Neutrophil (primary cell): Measurements from ENCODE around the gene IRF5.

Experiments used
- H3K27ac ChIP-seq: fragments of 200-600 bp; sonication (generic); 2 replicates; pipeline ENCODE4 v1.5.1; 2016; ENCODE audit warnings: mild to moderate bottlenecking, moderate library complexity
- H3K27me3 ChIP-seq: fragments of 200-600 bp; sonication (generic); 2 replicates; pipeline ENCODE4 v1.6.0; 2016; ENCODE audit warnings: mild to moderate bottlenecking
- H3K36me3 ChIP-seq: fragments of 200-600 bp; sonication (generic); 2 replicates; pipeline ENCODE4 v1.5.1; 2017
- H3K4me1 ChIP-seq, 2 experiments: fragments of 200-600 bp in 1 of 2; sonication (generic) in 1 of 2; 1 replicate in 1 of 2; 2 replicates in 1 of 2; pipeline versions ENCODE4 v1.5.1 to v1.6.1; 2013 to 2016; ENCODE audit warnings: low read depth in 1 of 2, low read length in 1 of 2, mild to moderate bottlenecking in 1 of 2, moderate library complexity in 1 of 2; ENCODE audit not compliant: control insufficient read depth in 1 of 2, insufficient read depth in 1 of 2
- H3K4me3 ChIP-seq, 2 experiments: fragments of 200-600 bp in 1 of 2; sonication (generic) in 1 of 2; 1 replicate in 1 of 2; 2 replicates in 1 of 2; pipeline ENCODE4 v1.5.1; 2013 to 2016; ENCODE audit warnings: low read depth in 1 of 2, low read length in 1 of 2, mild to moderate bottlenecking in 1 of 2, moderate library complexity in 1 of 2
- H3K9me3 ChIP-seq: fragments of 200-600 bp; sonication (generic); 2 replicates; pipeline ENCODE4 v1.5.1; 2016
- TF ChIP-seq, protein P1 (sequence below): fragments of 200-600 bp; sonication (generic); IDR thresholded peaks from 2 replicates; pipeline ENCODE4 v1.5.1; 2016; ENCODE audit warnings: antibody characterized with exemption

Gene IRF5, protein sequence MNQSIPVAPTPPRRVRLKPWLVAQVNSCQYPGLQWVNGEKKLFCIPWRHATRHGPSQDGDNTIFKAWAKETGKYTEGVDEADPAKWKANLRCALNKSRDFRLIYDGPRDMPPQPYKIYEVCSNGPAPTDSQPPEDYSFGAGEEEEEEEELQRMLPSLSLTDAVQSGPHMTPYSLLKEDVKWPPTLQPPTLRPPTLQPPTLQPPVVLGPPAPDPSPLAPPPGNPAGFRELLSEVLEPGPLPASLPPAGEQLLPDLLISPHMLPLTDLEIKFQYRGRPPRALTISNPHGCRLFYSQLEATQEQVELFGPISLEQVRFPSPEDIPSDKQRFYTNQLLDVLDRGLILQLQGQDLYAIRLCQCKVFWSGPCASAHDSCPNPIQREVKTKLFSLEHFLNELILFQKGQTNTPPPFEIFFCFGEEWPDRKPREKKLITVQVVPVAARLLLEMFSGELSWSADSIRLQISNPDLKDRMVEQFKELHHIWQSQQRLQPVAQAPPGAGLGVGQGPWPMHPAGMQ

DNA sequence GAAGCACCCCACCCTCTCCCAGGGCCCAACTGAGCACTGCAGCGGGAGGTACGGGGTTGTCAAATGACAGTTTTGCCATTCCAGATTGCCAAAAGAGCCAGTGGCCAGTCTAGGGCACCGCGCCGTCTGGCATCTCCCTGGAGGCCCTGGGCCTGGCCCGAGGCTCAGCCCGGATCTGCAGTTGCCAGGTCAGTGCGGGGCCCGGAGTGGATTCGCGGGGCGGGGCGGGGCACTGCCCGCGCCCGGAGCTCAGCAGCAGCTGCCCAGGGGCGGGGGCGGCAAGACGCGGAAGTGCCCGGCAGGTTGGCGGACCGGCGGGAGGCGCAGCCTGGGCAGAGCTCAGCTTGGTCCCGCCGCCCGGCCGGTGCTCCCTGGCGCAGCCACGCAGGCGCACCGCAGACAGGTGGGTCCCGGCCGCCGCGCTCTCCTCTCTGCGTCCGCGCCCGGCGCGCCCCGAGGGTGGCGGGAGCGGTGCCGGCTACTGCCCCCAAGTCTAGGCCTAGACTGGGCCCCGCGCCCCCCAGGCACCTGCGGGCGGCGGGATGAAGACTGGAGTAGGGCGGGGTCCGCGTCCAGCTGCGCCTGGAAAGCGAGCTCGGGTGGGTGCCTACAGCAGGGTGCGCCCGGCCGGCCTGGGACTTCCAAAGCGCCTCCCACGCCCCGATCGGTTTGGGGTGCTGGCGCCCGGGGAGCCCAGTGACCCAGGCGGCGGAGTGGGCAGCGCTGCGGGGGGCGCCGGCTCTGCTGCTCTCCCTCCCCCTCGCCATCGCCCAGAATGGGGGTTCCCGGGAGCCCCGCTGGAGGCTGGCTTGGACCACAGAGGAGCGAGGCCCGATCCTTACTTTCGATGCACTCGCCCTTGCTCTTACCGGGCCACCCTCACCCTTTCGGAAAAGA lies at the start of gene IRF5:
Gene IRF5 (plus strand): TSS at position 281 of the 897 bp plus-strand sequence. CDS start 4,155 bp downstream, outside the sequence.
- Histone ChIP-seq H3K27me3 (no peaks in the 10 kb centered on the region), H3K36me3 (no peaks in the 10 kb centered on the region), H3K4me3 (peak within 1 kb of the TSS; percentile 85 to 90), H3K4me1 (peaks cover 44 to 46% of the 10 kb centered on the region in 2 experiments), H3K27ac (peak within 1 kb of the TSS; percentile 82), H3K9me3 (no peaks in the 10 kb centered on the region)
- TF ChIP-seq, protein P1, sequence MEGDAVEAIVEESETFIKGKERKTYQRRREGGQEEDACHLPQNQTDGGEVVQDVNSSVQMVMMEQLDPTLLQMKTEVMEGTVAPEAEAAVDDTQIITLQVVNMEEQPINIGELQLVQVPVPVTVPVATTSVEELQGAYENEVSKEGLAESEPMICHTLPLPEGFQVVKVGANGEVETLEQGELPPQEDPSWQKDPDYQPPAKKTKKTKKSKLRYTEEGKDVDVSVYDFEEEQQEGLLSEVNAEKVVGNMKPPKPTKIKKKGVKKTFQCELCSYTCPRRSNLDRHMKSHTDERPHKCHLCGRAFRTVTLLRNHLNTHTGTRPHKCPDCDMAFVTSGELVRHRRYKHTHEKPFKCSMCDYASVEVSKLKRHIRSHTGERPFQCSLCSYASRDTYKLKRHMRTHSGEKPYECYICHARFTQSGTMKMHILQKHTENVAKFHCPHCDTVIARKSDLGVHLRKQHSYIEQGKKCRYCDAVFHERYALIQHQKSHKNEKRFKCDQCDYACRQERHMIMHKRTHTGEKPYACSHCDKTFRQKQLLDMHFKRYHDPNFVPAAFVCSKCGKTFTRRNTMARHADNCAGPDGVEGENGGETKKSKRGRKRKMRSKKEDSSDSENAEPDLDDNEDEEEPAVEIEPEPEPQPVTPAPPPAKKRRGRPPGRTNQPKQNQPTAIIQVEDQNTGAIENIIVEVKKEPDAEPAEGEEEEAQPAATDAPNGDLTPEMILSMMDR, result no peak

DNA sequence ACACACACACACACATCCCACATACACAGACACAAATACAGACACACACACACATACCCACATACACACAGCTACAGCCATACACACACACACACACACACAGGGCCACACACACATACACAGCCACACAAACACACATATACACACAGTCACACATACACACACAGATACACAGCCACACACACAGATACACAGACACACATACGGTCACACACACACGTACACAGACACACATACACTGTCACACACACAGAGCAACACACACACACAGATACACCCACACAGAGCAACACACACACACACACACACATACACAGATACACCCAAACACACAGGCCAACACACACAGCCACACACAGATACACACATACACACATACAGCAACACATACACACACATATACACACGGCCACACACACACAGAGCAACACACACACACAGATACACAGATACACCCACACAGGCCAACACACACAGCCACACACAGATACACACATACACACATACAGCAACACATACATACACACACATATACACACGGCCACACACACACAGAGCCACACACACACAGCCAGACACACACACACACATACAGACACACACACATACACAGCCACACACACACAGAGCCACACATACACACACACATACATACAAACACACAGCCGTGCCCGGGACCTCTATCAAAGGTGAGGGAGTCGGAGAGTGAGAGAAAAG lies 49.5 kb upstream of the IRF5 start:
- H3K36me3 ChIP-seq, result no peaks in the 10 kb centered on the region
- TF ChIP-seq, protein P1, result no peak
- H3K4me3 ChIP-seq, result no peak overlapping the region
- no peaks in the 10 kb centered on the region for H3K9me3 ChIP-seq
- H3K4me1 ChIP-seq, result peaks cover 0 to 6% of the 10 kb centered on the region in 2 experiments
- H3K27ac ChIP-seq, result no peak overlapping the region
- H3K27me3 ChIP-seq, result peaks cover 75% of the 10 kb centered on the region

DNA sequence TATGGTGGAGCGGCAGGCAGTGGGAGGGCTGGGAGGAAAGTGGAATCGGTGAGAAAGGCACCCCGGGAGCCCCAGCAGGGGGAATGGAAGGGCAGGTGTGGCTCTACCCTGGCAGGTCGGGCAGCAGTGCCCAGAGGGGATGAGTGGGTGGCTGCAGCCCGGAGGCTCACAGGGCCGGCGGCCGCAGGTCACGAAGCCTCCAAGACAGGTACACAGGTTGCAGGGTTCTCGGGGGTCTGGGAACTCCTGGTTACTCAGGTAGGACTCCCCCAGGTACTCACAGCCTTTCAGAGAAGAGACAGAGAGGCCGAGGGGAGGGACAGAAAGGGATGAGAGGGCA lies 49.0 kb upstream of the IRF5 start:
- Histone ChIP-seq H3K36me3 (no peaks in the 10 kb centered on the region), H3K9me3 (no peaks in the 10 kb centered on the region), H3K4me1 (peaks cover 0 to 6% of the 10 kb centered on the region in 2 experiments), H3K27me3 (peaks cover 76% of the 10 kb centered on the region), H3K27ac (no peak overlapping the region), H3K4me3 (no peak overlapping the region)
- TF ChIP-seq, protein P1, result no peak

DNA sequence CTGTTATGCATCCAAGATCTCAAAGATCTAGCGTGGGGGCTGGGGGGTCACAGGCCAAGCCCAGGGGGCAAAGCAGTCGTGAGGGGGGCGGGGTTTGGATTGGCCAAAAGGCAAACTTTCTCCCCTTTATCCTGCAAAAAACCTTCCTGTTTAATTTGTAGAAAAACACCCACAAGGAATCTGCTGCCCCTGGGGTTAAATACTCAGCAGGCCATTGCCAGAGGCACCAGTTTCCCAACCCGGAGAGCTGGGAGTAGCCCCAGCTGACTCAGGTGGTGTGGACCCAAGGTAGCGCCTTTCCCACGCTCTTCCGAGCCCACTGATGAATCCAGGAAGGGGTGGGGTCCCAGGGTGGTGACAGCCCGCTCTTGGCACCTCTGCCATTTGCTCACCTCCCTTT lies 48.6 kb upstream of the IRF5 start:
- Histone ChIP-seq H3K36me3 (no peaks in the 10 kb centered on the region), H3K4me3 (no peak overlapping the region), H3K27ac (no peak overlapping the region), H3K4me1 (peaks cover 0 to 6% of the 10 kb centered on the region in 2 experiments), H3K9me3 (no peaks in the 10 kb centered on the region), H3K27me3 (peaks cover 76% of the 10 kb centered on the region)
- TF ChIP-seq, protein P1, result no peak
